A549 (cell line): Measurements from ENCODE around the gene MDGA2.

ENCODE experiments used
- BHLHE40 ChIP-seq: IDR thresholded peaks from 2 replicates; pipeline ENCODE4 v1.6.1; 2012; ENCODE audit warnings: low read depth, low read length, inconsistent platforms
- JUNB ChIP-seq: fragments of >200 bp; sonication (Bioruptor Twin); formaldehyde crosslinking; IDR thresholded peaks from 2 replicates; pipeline ENCODE4 v1.6.1; 2016
- MAFK ChIP-seq: fragments of 450-650 bp; IDR thresholded peaks from 2 replicates; pipeline ENCODE4 v1.6.1; 2014; ENCODE audit not compliant: partially characterized antibody
- MAZ ChIP-seq: fragments of 150-350 bp; IDR thresholded peaks from 2 replicates; pipeline ENCODE4 v1.6.1; 2014; ENCODE audit warnings: antibody characterized with exemption, low read depth, low read length, borderline replicate concordance
- PHF8 ChIP-seq: fragments of 200-600 bp; sonication (generic); IDR thresholded peaks from 2 replicates; pipeline ENCODE4 v1.6.1; 2016; ENCODE audit warnings: low read depth, mild to moderate bottlenecking, antibody characterized with exemption, moderate library complexity, borderline replicate concordance
- POLR2A ChIP-seq: IDR thresholded peaks from 2 replicates; pipeline ENCODE4 v1.6.1; 2012; ENCODE audit warnings: mild to moderate bottlenecking, low read length
- POLR2AphosphoS2 ChIP-seq: conservative IDR thresholded peaks from 2 replicates; pipeline ENCODE4 v1.6.1; 2012; ENCODE audit warnings: low read length, improper control_type of control experiment, inconsistent platforms
- RAD21 ChIP-seq, 2 experiments: fragments of >200 bp in 1 of 2; sonication (Bioruptor Twin) in 1 of 2; formaldehyde crosslinking in 1 of 2; IDR thresholded peaks in 1 of 2; conservative IDR thresholded peaks in 1 of 2; 2 replicates in 1 of 2; 3 replicates in 1 of 2; pipeline ENCODE4 v1.6.1; 2012 to 2018; ENCODE audit warnings: inconsistent platforms in 1 of 2
- SMC3 ChIP-seq: fragments of >200 bp; sonication (Bioruptor Twin); formaldehyde crosslinking; IDR thresholded peaks from 3 replicates; pipeline ENCODE4 v1.6.1; 2018; ENCODE audit warnings: inconsistent platforms
- SREBF2 ChIP-seq: fragments of 450-650 bp; IDR thresholded peaks from 2 replicates; pipeline ENCODE4 v1.6.1; 2014; ENCODE audit warnings: mild to moderate bottlenecking, moderate library complexity
- TP53 ChIP-seq: fragments of 250-450 bp; sonication (Bioruptor Pico); IDR thresholded peaks from 2 replicates; pipeline ENCODE4 v1.5.0; 2021; ENCODE audit warnings: mild to moderate bottlenecking, moderate library complexity
- ZSCAN20 ChIP-seq: fragments of 250-450 bp; sonication (Bioruptor Pico); IDR thresholded peaks from 2 replicates; pipeline ENCODE4 v1.8.0; 2022; ENCODE audit warnings: mild to moderate bottlenecking, moderate library complexity
- TF ChIP-seq, protein P1 (sequence below): fragments of >200 bp; sonication (Bioruptor Twin); formaldehyde crosslinking; IDR thresholded peaks from 3 replicates; pipeline ENCODE4 v1.5.1; 2016
- TF ChIP-seq, protein P2 (sequence below): fragments of 450-650 bp; IDR thresholded peaks from 2 replicates; pipeline ENCODE4 v1.6.1; 2014; ENCODE audit warnings: antibody characterized with exemption

DNA sequence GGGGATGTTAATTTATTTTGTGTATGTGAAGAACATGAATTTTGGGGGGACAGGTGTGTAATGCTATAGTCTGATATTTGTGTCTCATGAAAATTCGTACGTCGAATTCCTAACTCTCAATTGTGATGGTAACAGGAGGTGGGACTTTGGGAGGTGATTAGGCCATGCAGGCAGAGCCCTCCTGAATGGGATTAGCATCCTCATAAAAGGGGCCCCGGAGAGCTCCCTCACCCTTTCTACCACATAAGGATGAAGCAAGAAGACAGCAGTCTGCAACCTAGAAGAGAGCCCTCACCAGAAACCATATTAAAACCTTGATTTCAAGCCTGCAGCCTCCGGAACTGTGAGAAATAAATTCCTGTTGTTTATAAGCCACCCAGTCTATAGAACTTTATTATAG lies 165.4 kb downstream of the MDGA2 start:
- TF ChIP-seq SMC3 (no peak), TP53 (CRISPR knock-in tag) (no peak), MAFK (no peak), MAZ (no peak), BHLHE40 (no peak), POLR2AphosphoS2 (no peak), ZSCAN20 (CRISPR knock-in tag) (no peak), POLR2A (no peak), PHF8 (no peak), SREBF2 (no peak), RAD21 (conservative IDR thresholded peaks at IDR 0.05 in 1 of 2, IDR thresholded peaks at IDR 0.05 in 1 of 2) (no peak), JUNB (no peak)
- TF ChIP-seq, protein P1, sequence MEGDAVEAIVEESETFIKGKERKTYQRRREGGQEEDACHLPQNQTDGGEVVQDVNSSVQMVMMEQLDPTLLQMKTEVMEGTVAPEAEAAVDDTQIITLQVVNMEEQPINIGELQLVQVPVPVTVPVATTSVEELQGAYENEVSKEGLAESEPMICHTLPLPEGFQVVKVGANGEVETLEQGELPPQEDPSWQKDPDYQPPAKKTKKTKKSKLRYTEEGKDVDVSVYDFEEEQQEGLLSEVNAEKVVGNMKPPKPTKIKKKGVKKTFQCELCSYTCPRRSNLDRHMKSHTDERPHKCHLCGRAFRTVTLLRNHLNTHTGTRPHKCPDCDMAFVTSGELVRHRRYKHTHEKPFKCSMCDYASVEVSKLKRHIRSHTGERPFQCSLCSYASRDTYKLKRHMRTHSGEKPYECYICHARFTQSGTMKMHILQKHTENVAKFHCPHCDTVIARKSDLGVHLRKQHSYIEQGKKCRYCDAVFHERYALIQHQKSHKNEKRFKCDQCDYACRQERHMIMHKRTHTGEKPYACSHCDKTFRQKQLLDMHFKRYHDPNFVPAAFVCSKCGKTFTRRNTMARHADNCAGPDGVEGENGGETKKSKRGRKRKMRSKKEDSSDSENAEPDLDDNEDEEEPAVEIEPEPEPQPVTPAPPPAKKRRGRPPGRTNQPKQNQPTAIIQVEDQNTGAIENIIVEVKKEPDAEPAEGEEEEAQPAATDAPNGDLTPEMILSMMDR = no peak
- TF ChIP-seq, protein P2, sequence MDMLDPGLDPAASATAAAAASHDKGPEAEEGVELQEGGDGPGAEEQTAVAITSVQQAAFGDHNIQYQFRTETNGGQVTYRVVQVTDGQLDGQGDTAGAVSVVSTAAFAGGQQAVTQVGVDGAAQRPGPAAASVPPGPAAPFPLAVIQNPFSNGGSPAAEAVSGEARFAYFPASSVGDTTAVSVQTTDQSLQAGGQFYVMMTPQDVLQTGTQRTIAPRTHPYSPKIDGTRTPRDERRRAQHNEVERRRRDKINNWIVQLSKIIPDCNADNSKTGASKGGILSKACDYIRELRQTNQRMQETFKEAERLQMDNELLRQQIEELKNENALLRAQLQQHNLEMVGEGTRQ = no peak
